ENCODE data around the gene GAB4. TPM values are rescaled to one million over a fixed set of nuclear protein-coding genes. Genes with fewer than 3 reads are reported as not detected.

The GAB4 gene
- total RNA-seq, 4 donors from 2014 or later, result not detected

- Histone ChIP-seq H3K4me3 (no peak overlapping the region), H3K36me3 (no peaks in the 10 kb centered on the region), H3K27ac (no peak overlapping the region), H3K9me3 (no peaks in the 10 kb centered on the region), H3K27me3 (no peaks in the 10 kb centered on the region), H3K4me1 (no peaks in the 10 kb centered on the region)
- no peak for DNase-seq
- TF ChIP-seq CTCF (IDR thresholded peaks at IDR 0.05), result no peak
- TF ChIP-seq POLR2A (IDR thresholded peaks at IDR 0.05), result no peak
Measured at GRCh38 chr22:17013396-17014100, 5.5 kb upstream of the GAB4 start.

GRCh38 chr22:17012267-17012666, 4.2 kb upstream of the GAB4 start:
- Histone ChIP-seq H3K27ac (no peak overlapping the region), H3K9me3 (no peaks in the 10 kb centered on the region), H3K4me3 (no peak overlapping the region), H3K36me3 (no peaks in the 10 kb centered on the region), H3K27me3 (no peaks in the 10 kb centered on the region), H3K4me1 (no peaks in the 10 kb centered on the region)
- DNase-seq, result no peak
- TF ChIP-seq POLR2A (IDR thresholded peaks at IDR 0.05) (no peak), CTCF (IDR thresholded peaks at IDR 0.05) (no peak)

- H3K27me3 ChIP-seq, result no peaks in the 10 kb centered on the region
- no peak overlapping the region for H3K4me3 ChIP-seq
- no peaks in the 10 kb centered on the region for H3K4me1 ChIP-seq
- H3K27ac ChIP-seq, result no peak overlapping the region
- no peaks in the 10 kb centered on the region for H3K9me3 ChIP-seq
- H3K36me3 ChIP-seq, result no peaks in the 10 kb centered on the region
- TF ChIP-seq CTCF (IDR thresholded peaks at IDR 0.05) (no peak), POLR2A (IDR thresholded peaks at IDR 0.05) (no peak)
- no peak for DNase-seq
Measured at GRCh38 chr22:17009640-17010291, 1.7 kb upstream of the GAB4 start.

GRCh38 chr22:17007257-17007656, 765 bp downstream of the GAB4 start:
- H3K36me3 ChIP-seq, result no peaks in the 10 kb centered on the region
- no peaks in the 10 kb centered on the region for H3K27me3 ChIP-seq
- no peaks in the 10 kb centered on the region for H3K9me3 ChIP-seq
- DNase-seq, result no peak
- no peak overlapping the region for H3K4me3 ChIP-seq
- no peak overlapping the region for H3K27ac ChIP-seq
- no peaks in the 10 kb centered on the region for H3K4me1 ChIP-seq
- TF ChIP-seq POLR2A (IDR thresholded peaks at IDR 0.05) (no peak), CTCF (IDR thresholded peaks at IDR 0.05) (no peak)

- Histone ChIP-seq H3K36me3 (no peaks in the 10 kb centered on the region), H3K27ac (no peak overlapping the region), H3K4me1 (no peaks in the 10 kb centered on the region), H3K4me3 (no peak overlapping the region), H3K9me3 (no peaks in the 10 kb centered on the region), H3K27me3 (no peaks in the 10 kb centered on the region)
- TF ChIP-seq POLR2A (IDR thresholded peaks at IDR 0.05) (no peak), CTCF (IDR thresholded peaks at IDR 0.05) (no peak)
- DNase-seq, result no peak
Measured at GRCh38 chr22:16989915-16990314, 18.1 kb downstream of the GAB4 start.
